HepG2 (cell line): Measurements from ENCODE around the gene SYNE1. TPM values are rescaled to one million over a fixed set of nuclear protein-coding genes. Genes with fewer than 3 reads are reported as not detected.

ENCODE experiments used
- ARID5B ChIP-seq: IDR thresholded peaks from 2 replicates; pipeline ENCODE4 v1.4.0; 2020; ENCODE audit warnings: mild to moderate bottlenecking, missing genetic modification reagents
- FOXA3 ChIP-seq: IDR thresholded peaks from 2 replicates; pipeline ENCODE4 v1.6.1; 2016; ENCODE audit warnings: missing genetic modification reagents, missing compliant biosample characterization
- GZF1 ChIP-seq: sonication (generic); formaldehyde crosslinking; IDR thresholded peaks from 2 replicates; pipeline ENCODE4 v1.5.1; 2020; ENCODE audit warnings: mild to moderate bottlenecking, missing genetic modification reagents
- NKX3-1 ChIP-seq: sonication (generic); formaldehyde crosslinking; IDR thresholded peaks from 2 replicates; pipeline ENCODE4 v1.5.0; 2020; ENCODE audit warnings: missing genetic modification reagents
- ZBTB10 ChIP-seq: sonication (generic); formaldehyde crosslinking; IDR thresholded peaks from 2 replicates; pipeline ENCODE4 v1.4.0; 2020; ENCODE audit warnings: missing genetic modification reagents, borderline replicate concordance
- ZNF576 ChIP-seq: sonication (generic); formaldehyde crosslinking; IDR thresholded peaks from 2 replicates; pipeline ENCODE4 v1.4.0; 2020; ENCODE audit warnings: mild to moderate bottlenecking, missing genetic modification reagents
- ZNF75D ChIP-seq: sonication (generic); formaldehyde crosslinking; IDR thresholded peaks from 2 replicates; pipeline ENCODE4 v1.8.1; 2023; ENCODE audit warnings: missing genetic modification reagents, mild to moderate bottlenecking, borderline replicate concordance
- polyA plus RNA-seq, 8 experiments: library from polyadenylated mRNA; depleted of rRNA in 3 of 8; stranded (reverse) in 7 of 8; unstranded in 1 of 8; fragments of >200 nt; fragmentation: Illumina TruSeq in 4 of 8; extraction: Trizol in 4 of 8; gene quantifications; 2 replicates each; pipeline versions ENCODE4 v1.2.1 to v1.2.3, GENCODE V29; 2011 to 2016; ENCODE audit warnings: low read depth in 4 of 8, missing spikeins in 1 of 8, mixed read lengths in 1 of 8; ENCODE audit not compliant: insufficient read depth in 1 of 8
- total RNA-seq, 5 experiments: library from RNA; depleted of rRNA; stranded (reverse); fragments of >200 nt; fragmentation: Illumina TruSeq; extraction: Trizol; gene quantifications; 2 replicates each; pipeline ENCODE4 v1.2.3, GENCODE V29; 2016; ENCODE audit warnings: low read depth in 1 of 5
- TF ChIP-seq, protein P1 (sequence below): sonication (generic); formaldehyde crosslinking; IDR thresholded peaks from 2 replicates; pipeline ENCODE4 v1.4.0; 2020; ENCODE audit warnings: missing genetic modification reagents, mild to moderate bottlenecking, borderline replicate concordance
- TF ChIP-seq, protein P2 (sequence below): sonication (generic); formaldehyde crosslinking; IDR thresholded peaks from 2 replicates; pipeline ENCODE4 v1.5.1; 2020; ENCODE audit warnings: missing genetic modification reagents, mild to moderate bottlenecking, borderline replicate concordance

SYNE1 gene
- total and polyA plus RNA-seq, 2 of the 13 experiments (the other 11 are each of a cell fraction or from before 2014, with no cell fraction given): 5.5 to 15.9 TPM

DNA sequence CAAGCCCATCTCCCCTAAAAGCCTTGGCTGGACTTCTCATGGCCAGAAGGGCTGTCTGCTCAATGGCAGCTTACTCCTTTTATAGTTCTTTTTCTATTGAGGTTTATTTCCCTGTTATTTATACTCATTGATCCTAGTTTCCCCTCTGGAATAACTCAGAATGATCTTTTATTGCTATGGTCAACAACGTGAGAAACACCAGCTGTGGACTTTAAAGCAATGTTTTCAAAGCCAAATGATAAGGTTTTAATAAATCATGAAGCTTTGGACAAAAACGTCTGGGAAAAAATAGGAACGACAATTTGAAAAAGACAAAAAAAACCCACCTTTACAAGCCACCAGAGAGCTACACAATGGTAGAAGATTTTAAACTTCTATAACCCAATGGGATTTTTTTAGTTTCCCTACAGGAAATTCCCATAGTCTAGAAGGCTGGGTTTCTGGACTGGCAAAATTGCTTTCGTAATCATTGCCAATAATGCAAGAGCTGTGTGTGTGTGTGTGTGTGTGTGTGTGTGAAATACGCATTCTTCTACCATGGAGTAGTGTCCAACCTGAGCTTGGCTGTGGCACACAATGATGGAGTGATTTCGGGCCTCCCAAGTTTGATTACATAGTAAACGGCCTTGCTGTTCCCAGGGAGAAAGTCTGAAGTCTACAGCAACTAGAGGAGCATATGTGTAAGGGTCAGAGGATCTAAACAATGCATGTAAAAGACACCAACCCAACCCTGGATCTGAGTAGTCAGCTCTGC is 396.0 kb downstream of the SYNE1 start (continued):
- TF ChIP-seq, protein P1, sequence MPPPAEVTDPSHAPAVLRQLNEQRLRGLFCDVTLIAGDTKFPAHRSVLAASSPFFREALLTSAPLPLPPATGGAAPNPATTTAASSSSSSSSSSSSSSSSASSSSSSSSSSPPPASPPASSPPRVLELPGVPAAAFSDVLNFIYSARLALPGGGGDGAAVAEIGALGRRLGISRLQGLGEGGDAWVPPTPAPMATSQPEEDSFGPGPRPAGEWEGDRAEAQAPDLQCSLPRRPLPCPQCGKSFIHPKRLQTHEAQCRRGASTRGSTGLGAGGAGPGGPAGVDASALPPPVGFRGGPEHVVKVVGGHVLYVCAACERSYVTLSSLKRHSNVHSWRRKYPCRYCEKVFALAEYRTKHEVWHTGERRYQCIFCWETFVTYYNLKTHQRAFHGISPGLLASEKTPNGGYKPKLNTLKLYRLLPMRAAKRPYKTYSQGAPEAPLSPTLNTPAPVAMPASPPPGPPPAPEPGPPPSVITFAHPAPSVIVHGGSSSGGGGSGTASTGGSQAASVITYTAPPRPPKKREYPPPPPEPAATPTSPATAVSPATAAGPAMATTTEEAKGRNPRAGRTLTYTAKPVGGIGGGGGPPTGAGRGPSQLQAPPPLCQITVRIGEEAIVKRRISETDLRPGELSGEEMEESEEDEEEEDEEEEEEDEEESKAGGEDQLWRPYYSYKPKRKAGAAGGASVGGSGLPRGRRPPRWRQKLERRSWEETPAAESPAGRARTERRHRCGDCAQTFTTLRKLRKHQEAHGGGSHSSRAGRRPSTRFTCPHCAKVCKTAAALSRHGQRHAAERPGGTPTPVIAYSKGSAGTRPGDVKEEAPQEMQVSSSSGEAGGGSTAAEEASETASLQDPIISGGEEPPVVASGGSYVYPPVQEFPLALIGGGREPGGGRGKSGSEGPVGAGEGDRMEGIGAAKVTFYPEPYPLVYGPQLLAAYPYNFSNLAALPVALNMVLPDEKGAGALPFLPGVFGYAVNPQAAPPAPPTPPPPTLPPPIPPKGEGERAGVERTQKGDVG (CRISPR knock-in tag): 0 out of 2 replicates have a peak, but pooled peaks have one; percentile 45
- TF ChIP-seq ZBTB10 (CRISPR knock-in tag): no peak
- TF ChIP-seq, protein P2, sequence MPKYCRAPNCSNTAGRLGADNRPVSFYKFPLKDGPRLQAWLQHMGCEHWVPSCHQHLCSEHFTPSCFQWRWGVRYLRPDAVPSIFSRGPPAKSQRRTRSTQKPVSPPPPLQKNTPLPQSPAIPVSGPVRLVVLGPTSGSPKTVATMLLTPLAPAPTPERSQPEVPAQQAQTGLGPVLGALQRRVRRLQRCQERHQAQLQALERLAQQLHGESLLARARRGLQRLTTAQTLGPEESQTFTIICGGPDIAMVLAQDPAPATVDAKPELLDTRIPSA: no peak
- TF ChIP-seq ZNF576 (CRISPR knock-in tag): no peak
- TF ChIP-seq ARID5B: 0 out of 2 replicates have a peak, but pooled peaks have one; percentile 14
- TF ChIP-seq NKX3-1: no peak
- TF ChIP-seq ZNF75D (CRISPR knock-in tag): no peak
- peak; percentile 33; the same call in 1 of the 2 replicates for TF ChIP-seq FOXA3 (CRISPR knock-in tag)
- no peak for TF ChIP-seq GZF1 (CRISPR knock-in tag)
